Fibroblast of upper back skin (primary cell): ENCODE results near the gene GREB1L.

Experiments
- DNase-seq: peaks from one replicate; pipeline ENCODE4 v3.0.0-alpha.2; 2013

The GREB1L gene

GRCh38 chr18:21452276-21452780 is 210.3 kb downstream of the GREB1L start:
- peak; percentile 5 for DNase-seq

GRCh38 chr18:21452796-21453510 is 210.9 kb downstream of the GREB1L start:
- DNase-seq, result peak; percentile 12

- no peak for DNase-seq
Measured at GRCh38 chr18:21453511-21453901, 211.5 kb downstream of the GREB1L start.

- DNase-seq, result no peak
Measured at GRCh38 chr18:21454725-21455124, 212.7 kb downstream of the GREB1L start.

GRCh38 chr18:21456428-21457178 is 214.6 kb downstream of the GREB1L start:
- DNase-seq, result no peak

GRCh38 chr18:21457179-21457535 is 215.1 kb downstream of the GREB1L start:
- DNase-seq, result no peak

- no peak for DNase-seq
Measured at GRCh38 chr18:21458310-21458709, 216.3 kb downstream of the GREB1L start.

- DNase-seq, result no peak
Measured at GRCh38 chr18:21458788-21459187, 216.8 kb downstream of the GREB1L start.

GRCh38 chr18:21459706-21460286 is 217.8 kb downstream of the GREB1L start:
- DNase-seq, result no peak

- DNase-seq, result no peak
Measured at GRCh38 chr18:21461460-21461859, 219.4 kb downstream of the GREB1L start.

- DNase-seq, result peak; percentile 43
Measured at GRCh38 chr18:21463718-21464117, 221.7 kb downstream of the GREB1L start.

- DNase-seq, result no peak
Measured at GRCh38 chr18:21468514-21469164, 226.6 kb downstream of the GREB1L start.

- no peak for DNase-seq
Measured at GRCh38 chr18:21472741-21473140, 230.7 kb downstream of the GREB1L start.

- DNase-seq, result no peak
Measured at GRCh38 chr18:21474621-21475020, 232.6 kb downstream of the GREB1L start.

GRCh38 chr18:21479721-21480120 is 237.7 kb downstream of the GREB1L start:
- no peak for DNase-seq

- no peak for DNase-seq
Measured at GRCh38 chr18:21481739-21482138, 239.7 kb downstream of the GREB1L start.

- no peak for DNase-seq
Measured at GRCh38 chr18:21483051-21483450, 241.0 kb downstream of the GREB1L start.

- peak; percentile 6 for DNase-seq
Measured at GRCh38 chr18:21484851-21485636, 243.0 kb downstream of the GREB1L start.

GRCh38 chr18:21486905-21487437 is 244.9 kb downstream of the GREB1L start:
- DNase-seq, result no peak

GRCh38 chr18:21489119-21489750 is 247.2 kb downstream of the GREB1L start:
- peak; percentile 46 for DNase-seq

GRCh38 chr18:21489919-21490495 is 248.0 kb downstream of the GREB1L start:
- DNase-seq, result no peak
